ENCODE data around the gene FRY. TPM values are rescaled to one million over a fixed set of nuclear protein-coding genes. Genes with fewer than 3 reads are reported as not detected.
A peak's percentile ranks its signal among the peaks of the same experiment; 100 is the strongest.

FRY gene
- total and polyA plus RNA-seq, 2 of the 13 experiments (the other 11 are each of a cell fraction or from before 2014, with no cell fraction given), result 8.2 to 13.1 TPM

DNA sequence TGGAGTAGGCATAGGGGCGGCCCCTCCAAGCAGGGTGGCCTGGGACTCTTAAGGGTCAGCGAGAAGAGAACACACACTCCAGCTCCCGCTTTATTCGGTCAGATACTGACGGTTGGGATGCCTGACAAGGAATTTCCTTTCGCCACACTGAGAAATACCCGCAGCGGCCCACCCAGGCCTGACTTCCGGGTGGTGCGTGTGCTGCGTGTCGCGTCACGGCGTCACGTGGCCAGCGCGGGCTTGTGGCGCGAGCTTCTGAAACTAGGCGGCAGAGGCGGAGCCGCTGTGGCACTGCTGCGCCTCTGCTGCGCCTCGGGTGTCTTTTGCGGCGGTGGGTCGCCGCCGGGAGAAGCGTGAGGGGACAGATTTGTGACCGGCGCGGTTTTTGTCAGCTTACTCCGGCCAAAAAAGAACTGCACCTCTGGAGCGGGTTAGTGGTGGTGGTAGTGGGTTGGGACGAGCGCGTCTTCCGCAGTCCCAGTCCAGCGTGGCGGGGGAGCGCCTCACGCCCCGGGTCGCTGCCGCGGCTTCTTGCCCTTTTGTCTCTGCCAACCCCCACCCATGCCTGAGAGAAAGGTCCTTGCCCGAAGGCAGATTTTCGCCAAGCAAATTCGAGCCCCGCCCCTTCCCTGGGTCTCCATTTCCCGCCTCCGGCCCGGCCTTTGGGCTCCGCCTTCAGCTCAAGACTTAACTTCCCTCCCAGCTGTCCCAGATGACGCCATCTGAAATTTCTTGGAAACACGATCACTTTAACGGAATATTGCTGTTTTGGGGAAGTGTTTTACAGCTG lies 283.9 kb downstream of the FRY start, which contains the start of the genes BRCA2 and ZAR1L (continued):
- TF ChIP-seq TARDBP (CRISPR knock-in tag; IDR thresholded peaks at IDR 0.05) (peak; percentile 85), ZFP62 (CRISPR knock-in tag; IDR thresholded peaks at IDR 0.05) (no peak), MTERF4 (CRISPR knock-in tag; IDR thresholded peaks at IDR 0.05) (0 out of 2 replicates have a peak, but pooled peaks have one; percentile 13), CBX1 (IDR thresholded peaks at IDR 0.05; ENCODE audit: low read depth) (peak; percentile 33), YEATS4 (CRISPR knock-in tag; IDR thresholded peaks at IDR 0.05; ENCODE audit: borderline replicate concordance) (peak; percentile 81; the same call in 1 of the 2 replicates), KLF13 (CRISPR knock-in tag; IDR thresholded peaks at IDR 0.05) (no peak), ZNF30 (CRISPR knock-in tag; IDR thresholded peaks at IDR 0.05) (no peak), FUBP1 (CRISPR knock-in tag; IDR thresholded peaks at IDR 0.05; ENCODE audit: borderline replicate concordance) (no peak), ZNF12 (CRISPR knock-in tag; IDR thresholded peaks at IDR 0.05) (no peak), FOXK2 (IDR thresholded peaks at IDR 0.05) (no peak), GRHL1 (CRISPR knock-in tag; conservative IDR thresholded peaks at IDR 0.05) (no peak), ZNF256 (CRISPR knock-in tag; conservative IDR thresholded peaks at IDR 0.05) (no peak; the same call in 1 of the 2 replicates), ZNF121 (CRISPR knock-in tag; IDR thresholded peaks at IDR 0.05) (no peak), KDM3A (CRISPR knock-in tag; IDR thresholded peaks at IDR 0.05; ENCODE audit: low read depth) (no peak), MAF1 (CRISPR knock-in tag; IDR thresholded peaks at IDR 0.05; ENCODE audit: borderline replicate concordance) (peak; percentile 60; the same call in 1 of the 2 replicates), RAD51 (IDR thresholded peaks at IDR 0.05; ENCODE audit: borderline replicate concordance) (peak; percentile 82), DBP (CRISPR knock-in tag; IDR thresholded peaks at IDR 0.05; ENCODE audit: not compliant biosample characterization) (no peak), ZNF501 (CRISPR knock-in tag; IDR thresholded peaks at IDR 0.05) (peak; percentile 63; the same call in 1 of the 2 replicates), POGZ (CRISPR knock-in tag; IDR thresholded peaks at IDR 0.05) (peak; percentile 84)
- TF ChIP-seq, protein P1, sequence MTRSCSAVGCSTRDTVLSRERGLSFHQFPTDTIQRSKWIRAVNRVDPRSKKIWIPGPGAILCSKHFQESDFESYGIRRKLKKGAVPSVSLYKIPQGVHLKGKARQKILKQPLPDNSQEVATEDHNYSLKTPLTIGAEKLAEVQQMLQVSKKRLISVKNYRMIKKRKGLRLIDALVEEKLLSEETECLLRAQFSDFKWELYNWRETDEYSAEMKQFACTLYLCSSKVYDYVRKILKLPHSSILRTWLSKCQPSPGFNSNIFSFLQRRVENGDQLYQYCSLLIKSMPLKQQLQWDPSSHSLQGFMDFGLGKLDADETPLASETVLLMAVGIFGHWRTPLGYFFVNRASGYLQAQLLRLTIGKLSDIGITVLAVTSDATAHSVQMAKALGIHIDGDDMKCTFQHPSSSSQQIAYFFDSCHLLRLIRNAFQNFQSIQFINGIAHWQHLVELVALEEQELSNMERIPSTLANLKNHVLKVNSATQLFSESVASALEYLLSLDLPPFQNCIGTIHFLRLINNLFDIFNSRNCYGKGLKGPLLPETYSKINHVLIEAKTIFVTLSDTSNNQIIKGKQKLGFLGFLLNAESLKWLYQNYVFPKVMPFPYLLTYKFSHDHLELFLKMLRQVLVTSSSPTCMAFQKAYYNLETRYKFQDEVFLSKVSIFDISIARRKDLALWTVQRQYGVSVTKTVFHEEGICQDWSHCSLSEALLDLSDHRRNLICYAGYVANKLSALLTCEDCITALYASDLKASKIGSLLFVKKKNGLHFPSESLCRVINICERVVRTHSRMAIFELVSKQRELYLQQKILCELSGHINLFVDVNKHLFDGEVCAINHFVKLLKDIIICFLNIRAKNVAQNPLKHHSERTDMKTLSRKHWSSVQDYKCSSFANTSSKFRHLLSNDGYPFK (CRISPR knock-in tag; IDR thresholded peaks at IDR 0.05; ENCODE audit: borderline replicate concordance), result peak; percentile 52; the same call in 1 of the 2 replicates

Data from HepG2 (cell line).